NCI-H1417 (cell line): ENCODE measurements around the gene RPTN.

Experiments used
- DNase-seq, 3 experiments: peaks; one replicate each; lab custom pipeline; 2025; lab: John Stamatoyannopoulos, UW

RPTN gene

GRCh38 chr1:152159144-152159543 lies at the start of gene RPTN:
Gene RPTN, minus strand, starts transcription at chr1:152159228. Its CDS starts 1,339 bp downstream, at chr1:152157889.
- DNase-seq: no peak

- DNase-seq: no peak
Measured at GRCh38 chr1:152198982-152199381, 40.0 kb upstream of the RPTN start.

- DNase-seq: no peak
Measured at GRCh38 chr1:152197361-152197941, 38.4 kb upstream of the RPTN start.

GRCh38 chr1:152191711-152192110 lies 32.7 kb upstream of the RPTN start:
- no peak for DNase-seq

GRCh38 chr1:152191260-152191659 lies 32.2 kb upstream of the RPTN start:
- DNase-seq: no peak

GRCh38 chr1:152190589-152190988 lies 31.6 kb upstream of the RPTN start:
- DNase-seq: no peak

GRCh38 chr1:152189657-152190442 lies 30.8 kb upstream of the RPTN start:
- DNase-seq: peak; percentile 58 to 89 (median 71)

GRCh38 chr1:152188673-152189591 lies 29.9 kb upstream of the RPTN start:
- DNase-seq: peak; percentile 51 to 85 (median 76)

- no peak for DNase-seq
Measured at GRCh38 chr1:152186556-152187285, 27.7 kb upstream of the RPTN start.

GRCh38 chr1:152185544-152186391 lies 26.7 kb upstream of the RPTN start:
- peak; percentile 29 to 73 (median 65) for DNase-seq

GRCh38 chr1:152182944-152183361 lies 23.9 kb upstream of the RPTN start:
- no peak for DNase-seq

- peak in 2 of 3 experiments; percentile 1 to 45 for DNase-seq
Measured at GRCh38 chr1:152182431-152182830, 23.4 kb upstream of the RPTN start.

- DNase-seq: no peak
Measured at GRCh38 chr1:152179566-152179965, 20.5 kb upstream of the RPTN start.

- DNase-seq: no peak
Measured at GRCh38 chr1:152170287-152170905, 11.4 kb upstream of the RPTN start.

GRCh38 chr1:152169366-152170025 lies 10.5 kb upstream of the RPTN start:
- DNase-seq: no peak

- DNase-seq: no peak
Measured at GRCh38 chr1:152168535-152168868, 9.5 kb upstream of the RPTN start.

GRCh38 chr1:152167835-152168534 lies 9.0 kb upstream of the RPTN start:
- no peak for DNase-seq

- no peak for DNase-seq
Measured at GRCh38 chr1:152166966-152167365, 7.9 kb upstream of the RPTN start.
